HG03108 (cell line): ENCODE measurements around the gene PPARA.
"Not testable (repeated sequence)": the region's sequence is repeated elsewhere in the genome, so short reads cannot be mapped to it uniquely, and the experiment has no call there.

Experiments
- ATAC-seq: cut with Tn5 transposase; IDR thresholded peaks from one replicate; pipeline ENCODE4 v1.9.1; 2021; ENCODE audit warnings: moderate library complexity; ENCODE audit not compliant: unreplicated experiment

PPARA gene

DNA sequence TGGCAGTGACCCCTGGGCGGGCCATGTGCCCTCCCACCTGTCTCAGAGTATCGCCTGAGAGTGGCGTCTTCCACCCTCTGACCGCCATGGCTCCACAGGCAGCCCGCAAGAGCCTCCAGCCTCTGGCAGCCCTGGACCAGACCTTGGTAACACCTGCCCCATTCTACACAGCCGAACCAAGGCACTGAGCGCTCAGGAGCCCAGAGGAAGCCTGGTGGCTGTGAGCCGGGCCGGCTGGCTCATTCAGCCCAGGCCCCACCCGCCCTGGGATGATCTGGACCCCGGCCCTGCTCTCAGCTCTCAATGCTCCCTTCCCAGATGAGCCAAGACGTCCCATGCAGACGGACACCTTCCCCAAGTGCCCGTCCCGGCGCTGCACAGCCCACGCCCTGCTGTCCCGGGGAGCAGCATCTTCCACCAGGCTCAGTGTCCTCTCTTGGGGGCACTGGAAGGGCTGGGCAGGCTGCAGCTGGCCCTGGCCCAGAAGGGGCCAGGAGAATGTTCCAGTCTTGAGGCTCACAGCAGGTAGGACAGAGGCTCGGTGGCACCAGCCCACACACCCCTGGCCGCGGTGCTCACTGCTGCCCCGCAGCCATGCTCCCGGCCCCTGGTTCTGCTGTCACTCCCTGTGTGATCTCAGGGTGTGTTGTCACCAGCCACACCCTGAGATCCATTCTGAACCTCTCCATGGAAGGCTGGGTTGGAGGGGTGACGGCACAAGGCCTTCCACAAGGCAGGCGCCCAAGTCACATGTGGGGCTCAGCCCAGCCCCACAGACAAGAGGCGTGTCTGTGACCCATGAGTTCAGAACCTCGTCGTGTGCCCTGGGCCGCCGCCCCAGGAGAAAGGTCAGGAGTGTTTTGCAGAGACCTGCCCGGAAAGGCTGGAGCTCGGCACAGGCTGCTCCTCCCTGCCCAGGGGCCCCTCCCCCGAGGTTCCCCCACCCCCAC is 24.2 kb upstream of the PPARA start:
- no peak for ATAC-seq

DNA sequence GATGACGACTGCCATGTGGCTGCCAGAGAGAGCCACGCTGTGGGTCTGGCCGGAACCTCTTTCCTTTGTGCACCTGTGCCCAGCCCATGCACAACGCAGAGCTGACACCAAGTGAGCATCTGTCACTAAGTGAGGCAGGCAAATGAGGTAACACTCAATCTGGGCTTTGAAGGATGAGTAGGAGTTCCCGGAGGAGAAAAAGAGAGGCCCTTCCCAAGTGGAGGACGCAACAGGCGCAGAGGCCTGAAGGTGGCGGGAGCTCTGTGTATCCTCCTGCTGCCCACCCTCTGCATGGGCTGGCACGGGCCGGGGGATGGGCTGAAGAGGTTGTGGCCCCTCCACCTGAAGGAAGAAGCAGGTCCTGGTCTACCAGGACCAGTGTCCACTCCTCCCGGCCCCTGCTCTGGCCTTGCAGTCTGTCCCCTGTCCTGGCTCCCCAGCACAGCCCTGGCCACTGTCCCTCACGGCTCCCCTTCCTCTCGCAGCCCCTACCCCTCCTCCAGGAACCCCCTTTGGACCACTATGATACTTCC is 23.4 kb upstream of the PPARA start:
- no peak for ATAC-seq

DNA sequence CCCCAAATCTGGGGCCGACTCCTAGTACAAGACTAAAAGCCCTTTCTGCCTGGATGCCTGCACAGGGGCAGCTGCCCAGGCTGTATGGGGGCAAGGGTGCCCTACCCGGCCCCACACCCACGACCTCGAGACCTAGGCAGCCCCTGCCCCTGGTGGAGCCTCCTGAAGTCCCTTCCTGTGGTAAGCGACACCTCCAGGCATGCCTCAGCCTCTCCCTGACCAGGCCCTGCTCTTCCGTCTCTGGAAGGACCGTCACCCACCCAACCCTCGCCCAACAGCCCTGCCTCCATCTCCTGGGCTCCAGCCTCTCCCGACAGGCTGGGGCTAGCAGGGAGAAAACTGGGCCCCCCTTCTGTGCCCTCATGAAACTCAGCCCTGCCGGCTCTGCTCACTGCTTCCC is 22.8 kb upstream of the PPARA start:
- no peak for ATAC-seq

DNA sequence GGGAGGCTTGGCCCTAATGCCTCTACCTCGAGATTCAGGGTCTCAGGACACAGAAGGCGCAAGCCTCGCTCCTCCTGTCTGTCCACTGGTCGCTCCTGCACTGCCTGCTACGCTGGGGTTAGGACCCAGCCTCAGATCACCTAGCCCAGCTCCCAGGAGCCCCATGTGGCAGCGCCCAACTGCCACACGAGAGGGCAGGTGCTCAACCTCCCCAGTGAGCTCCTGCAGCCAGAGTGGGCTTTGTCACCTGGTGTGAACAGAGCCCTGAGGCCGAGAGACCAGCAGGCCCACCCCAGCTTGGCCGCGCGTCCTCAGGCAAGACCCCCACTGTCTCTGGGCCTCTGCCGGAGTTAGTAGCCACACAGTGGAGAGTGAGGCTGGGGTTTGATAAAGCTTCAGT is 21.7 kb upstream of the PPARA start:
- ATAC-seq: no peak

DNA sequence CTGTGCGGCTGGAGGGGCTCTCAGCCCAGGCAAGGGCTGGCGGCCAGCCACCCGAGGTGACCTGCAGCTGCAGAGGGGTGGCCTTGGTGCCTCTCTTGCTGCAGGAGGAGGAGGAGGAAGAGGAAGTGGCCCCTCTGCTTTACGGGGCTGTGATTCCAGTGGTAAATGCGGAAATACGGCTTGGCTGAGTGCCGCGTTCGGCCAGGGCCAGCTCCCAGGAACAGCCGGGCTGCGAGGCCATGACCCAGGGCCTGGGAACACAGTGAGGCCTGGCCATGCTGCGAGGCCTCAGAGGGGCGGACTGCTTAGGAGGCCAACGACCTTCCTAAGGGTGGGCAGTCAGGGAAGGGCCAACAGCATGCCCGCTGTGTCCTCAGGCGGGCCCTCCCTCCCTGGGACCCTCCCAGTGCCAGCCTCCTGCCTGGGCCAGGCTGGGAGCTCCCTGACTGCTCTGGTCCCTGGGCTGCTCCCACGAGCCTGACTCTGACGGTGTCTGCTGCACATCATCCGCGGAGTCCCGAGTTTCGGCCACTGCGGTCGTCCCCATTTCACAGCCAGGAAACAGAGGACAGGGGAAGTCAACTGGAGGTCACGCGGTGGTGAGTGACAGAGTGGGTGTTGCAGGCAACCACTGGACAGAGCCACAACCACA is 20.8 kb upstream of the PPARA start:
- no peak for ATAC-seq

DNA sequence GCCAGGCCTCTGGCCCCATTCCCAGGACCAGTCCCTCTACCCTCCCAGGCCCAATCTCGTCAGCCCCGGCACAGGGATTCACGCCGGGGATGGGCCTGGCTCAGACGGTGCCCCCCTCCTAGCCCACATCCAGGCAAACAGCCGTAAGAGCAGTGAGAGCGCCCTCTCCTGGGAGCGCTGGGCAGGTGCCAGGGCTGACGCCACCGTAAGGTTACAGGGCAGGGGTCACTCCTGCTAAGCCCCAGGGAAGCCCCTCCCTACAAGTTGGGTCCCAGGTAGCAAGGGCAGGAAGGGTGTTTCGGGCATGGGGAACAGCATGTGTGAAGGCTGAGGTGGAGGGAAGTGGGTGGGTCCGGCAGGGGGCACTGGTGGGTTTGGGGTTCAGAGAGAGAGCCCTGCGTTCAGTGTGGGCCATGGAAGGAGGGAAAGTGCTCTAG is 19.2 kb upstream of the PPARA start:
- ATAC-seq: no peak

DNA sequence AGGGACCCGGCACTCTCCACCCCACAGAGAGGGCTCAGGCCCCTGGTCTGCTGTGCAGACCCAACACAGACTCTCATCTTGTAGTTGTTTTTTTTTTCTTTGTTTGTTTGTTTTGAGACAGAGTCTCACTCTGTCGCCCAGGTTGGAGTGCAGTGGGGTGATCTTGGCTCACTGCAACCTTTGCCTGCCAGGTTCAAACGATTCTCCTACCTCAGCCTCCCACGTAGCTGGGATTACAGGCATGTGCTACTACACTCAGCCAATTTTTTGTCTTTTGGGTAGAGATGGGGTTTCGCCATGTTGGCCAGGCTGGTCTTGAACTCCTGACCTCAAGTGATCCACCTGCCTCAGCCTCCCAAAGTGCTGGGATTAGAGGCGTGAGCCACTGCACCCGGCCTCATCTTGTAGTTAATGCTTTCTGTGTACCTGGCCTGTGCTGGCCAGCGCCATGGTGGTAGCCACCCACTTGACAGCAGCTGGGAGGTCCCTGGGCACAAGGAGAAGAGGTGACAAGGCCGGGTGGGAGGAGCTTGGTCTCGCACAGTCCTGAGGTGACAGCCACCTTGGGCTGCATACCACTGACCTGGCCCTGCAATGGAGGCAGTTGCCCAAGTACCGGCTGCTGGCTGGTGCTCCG is 18.0 kb upstream of the PPARA start:
- ATAC-seq: not testable (repeated sequence)

DNA sequence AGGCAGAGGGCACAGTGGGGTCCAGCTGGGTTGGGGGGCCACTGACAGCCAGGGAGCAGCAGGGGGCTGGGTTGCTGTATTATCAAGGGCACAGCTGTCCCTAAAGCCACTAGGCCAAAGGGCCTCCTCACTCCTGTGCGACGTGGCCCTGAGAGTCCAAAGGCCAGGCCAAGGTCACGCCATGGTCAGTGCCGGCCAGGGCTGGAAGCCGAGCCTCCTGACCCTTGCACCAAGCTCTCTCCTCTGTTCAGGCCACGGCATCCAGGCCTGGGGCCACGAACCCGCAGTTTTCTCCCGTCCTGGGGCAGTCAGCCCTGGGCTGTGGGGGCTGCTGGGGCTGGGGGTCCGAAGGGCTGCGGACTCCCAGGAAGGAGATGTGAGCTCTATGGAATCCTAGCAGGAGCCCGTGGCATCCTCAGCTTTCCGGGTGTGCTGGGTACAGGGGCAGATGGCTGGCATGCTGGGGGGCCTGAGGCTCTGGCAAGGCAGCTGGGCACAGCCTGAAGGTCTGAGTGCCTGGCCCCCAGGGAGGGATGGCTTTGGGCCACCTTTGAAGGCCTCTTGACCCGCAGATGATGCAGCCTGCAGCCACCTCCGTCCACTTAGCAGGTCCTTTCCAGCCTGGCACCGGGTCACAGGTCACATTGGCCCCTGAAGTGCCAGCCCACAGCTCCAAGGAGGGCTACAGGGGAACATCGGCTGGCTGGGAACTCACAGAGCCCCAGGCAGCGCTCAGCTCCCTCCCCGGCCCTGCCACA is 17.3 kb upstream of the PPARA start:
- ATAC-seq: no peak

DNA sequence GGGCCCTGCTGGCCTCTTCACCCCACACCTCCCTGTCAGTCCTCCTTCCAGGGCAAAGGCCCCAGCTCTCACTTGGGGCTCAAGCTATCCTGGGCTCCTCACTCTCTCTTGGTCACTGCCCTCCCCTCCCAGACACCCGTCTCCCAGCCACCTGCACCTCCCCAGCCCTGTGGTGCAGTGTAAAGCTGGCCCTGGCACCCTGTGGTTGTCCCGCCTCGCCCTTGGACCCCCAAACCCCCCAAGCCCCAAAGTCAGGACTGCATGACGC is 16.8 kb upstream of the PPARA start:
- ATAC-seq: no peak

DNA sequence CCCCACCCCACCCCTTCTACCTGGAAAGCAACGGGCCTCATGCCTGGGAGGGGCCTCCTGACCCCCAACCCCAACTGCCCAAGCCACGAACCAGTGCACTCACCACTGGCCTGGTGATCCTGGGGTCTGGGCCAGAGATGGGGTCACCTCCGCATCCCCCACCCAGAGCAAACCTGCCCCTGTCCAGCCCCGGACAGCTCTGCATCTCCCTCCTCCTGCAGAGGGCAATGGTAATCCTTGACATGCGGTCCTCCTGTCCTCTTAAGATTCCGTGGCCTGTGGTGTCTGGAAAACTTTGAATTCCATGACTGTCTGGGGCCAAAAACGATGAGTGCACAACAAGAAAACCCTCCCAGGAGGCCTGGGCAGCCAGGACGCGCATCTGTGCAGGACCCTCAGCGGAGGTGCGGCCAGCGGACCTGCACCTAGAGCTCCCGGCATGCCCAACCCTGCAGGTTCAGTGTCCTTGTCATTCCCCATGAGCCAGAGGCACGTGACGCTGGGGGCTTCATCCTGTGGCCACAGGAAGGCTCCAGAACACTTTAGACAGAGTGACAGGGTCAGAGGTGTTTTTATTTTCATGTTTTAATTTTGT is 16.1 kb upstream of the PPARA start:
- ATAC-seq: no peak

DNA sequence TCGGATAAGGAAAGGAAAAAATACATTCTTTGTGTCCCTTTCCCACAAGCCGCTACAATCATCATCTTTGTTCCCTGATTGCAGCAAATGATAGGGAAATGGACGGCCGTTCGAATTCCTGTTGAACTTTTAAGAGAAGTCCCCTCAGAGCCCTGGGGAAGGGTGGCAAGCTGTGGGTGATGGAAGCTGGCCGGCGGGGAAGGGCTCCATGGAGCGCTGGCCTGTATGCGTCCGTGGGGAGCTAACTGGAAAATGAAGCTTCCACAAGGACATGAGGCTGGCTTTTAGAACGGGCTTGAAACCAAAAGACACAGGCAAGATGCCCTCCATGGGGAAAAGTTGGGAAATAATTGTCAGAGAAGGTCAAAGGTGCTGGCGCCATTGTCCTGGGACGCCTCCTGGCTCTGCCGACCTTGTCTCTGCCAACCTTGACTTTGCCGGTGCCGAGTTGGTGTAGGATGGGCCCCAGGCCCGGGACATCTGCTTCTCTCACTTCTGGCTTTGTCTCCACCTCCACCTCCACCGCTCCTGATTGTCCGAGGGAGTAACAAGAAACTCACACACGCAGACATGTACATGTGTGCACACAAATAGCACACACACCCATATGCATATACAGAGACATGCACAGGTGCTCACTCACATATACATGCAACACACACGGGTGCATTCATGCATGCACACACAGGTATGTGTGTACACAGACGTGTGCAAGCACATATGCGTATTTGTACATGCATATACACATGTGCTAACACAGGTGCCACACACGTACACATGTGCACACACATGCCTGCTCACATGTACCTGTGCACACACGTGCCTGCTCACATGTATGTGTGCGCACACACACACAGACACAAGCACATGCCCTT is 14.5 kb upstream of the PPARA start:
- ATAC-seq: no peak

DNA sequence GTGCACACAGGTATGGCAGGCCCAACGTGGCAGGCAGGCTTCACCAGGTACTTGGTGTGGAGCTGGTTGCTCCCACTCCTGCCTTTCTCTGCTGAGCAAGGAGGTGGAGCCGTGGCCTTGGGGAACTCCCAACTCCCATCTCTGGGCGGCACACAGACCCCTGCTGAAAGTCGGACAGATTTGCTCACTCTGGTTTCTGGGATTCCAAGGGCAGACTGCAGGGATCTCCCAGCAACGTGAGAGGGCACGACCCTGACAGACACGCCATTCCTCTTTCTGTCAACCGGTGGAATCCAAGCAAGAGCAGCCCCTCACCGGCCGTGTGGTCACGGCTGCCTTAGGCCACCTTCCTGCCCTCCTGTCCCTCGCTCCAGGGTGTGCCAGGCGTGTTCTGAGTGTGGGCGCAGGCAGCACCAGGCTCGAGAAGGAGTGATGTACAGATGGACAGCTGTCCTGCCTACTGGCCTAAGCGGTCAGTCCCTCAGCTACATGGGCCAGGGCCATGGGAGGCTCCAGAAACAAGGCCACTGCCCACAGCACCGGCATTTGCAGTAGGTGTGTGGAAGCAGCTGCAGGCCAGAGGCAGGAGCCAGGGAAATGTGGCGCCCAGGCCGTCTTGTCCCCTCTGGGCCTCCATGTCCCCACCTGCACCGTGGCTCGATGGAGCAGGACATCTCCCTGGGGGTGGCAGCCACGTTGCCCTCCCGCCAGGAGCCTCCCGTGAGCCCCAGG is 13.7 kb upstream of the PPARA start:
- ATAC-seq: no peak

DNA sequence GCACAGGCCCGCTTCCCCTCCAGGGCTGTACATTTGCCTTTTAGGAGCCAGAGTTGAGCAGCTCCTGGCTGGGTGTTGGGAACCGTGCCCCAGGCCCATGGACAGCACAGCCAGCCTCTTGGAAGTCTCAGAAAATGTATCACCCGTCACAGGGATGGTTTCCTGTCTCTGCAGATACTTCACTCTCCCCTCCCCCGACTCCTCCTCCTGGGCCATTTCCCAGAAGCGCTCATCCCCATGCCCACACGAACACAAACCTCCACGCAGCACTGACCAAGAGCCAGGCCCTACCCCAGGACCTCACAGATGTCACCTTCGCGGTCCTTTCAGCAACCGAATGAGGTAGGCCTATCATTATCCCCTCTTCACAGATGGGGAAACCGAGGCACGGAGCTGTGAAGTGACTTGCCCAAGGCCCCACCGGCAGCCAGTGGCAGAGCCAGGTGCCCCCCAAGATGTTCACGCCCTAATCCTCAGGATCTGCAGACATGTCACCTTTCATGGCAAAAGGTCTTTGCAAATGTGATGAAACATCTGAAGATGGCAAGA is 13.0 kb upstream of the PPARA start:
- ATAC-seq: no peak

DNA sequence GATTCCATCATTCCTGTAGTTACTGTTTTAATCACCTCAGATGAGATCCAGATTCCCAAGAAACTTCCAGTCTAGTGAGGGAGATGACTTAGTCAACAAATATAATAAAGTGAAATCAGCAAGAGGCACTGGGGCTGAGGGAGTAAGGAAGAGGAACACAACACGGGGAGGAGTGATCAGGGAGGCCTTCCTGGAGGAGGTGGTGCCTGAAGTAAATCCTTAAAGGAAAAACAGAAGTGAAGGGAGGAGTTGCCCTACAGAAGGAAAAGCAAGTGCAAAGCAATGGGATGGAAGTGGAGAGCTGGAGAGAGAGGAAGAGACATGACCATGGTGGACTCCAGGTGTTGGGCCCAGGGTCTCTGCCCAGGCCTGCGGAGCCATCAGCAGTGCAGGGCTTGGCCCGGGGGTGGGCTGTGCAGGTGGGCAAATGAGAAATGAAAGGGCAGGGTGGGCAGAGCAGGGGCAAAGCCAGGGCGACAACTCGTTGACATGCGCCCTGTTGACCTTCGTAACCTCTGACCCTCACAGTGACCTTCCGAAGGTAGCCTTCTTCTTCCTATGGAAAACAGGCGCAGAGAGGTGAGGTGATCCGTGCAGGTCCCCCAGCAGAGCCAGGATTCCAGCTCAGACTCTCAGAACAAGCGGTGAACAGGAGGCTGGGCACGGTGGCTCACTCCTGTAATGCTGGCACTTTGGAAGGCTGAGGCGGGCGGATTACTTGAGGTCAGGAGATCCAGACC is 12.1 kb upstream of the PPARA start:
- ATAC-seq: no peak

DNA sequence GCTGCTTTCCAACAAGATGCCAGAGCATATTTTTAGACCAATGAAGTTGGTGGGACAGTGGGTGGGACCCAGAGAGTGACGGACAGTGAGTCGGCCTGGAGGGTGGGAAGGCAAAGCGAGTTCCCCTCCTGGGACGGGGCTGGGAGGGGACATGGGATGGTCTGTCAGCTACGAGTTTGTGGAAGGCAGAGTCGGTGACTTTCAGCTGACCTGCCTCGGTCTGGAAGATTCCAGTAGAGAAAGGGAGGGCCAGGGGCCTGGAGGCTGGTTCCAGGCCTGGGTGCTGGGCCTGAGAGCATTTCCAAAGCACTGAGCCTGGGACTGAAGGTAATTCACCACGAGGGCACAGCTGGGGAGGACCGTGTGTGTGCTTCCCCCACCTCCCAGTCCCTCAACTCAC is 10.9 kb upstream of the PPARA start:
- not testable (repeated sequence) for ATAC-seq

DNA sequence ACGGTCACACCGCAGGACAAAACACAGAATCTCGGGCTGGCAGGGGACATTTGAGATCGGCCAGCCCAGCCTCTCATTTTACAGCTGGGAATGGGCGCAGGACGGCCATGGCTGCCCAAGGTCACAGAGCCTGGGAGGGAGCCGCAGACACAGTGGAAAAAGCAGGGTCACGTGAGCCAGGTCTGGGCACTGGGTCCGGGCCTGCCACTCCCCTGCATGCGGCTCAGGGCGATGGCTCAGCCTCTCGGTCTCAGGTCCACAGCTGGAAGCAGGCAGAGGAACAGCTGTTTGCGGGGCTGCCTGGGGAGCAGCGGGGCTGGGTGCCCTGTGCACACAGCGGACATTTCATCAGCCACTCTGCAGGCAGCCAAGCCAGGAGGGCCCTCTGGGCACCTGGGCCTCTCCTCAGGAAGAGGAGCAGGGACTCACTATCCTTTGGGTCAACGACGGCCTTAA is 10.4 kb upstream of the PPARA start:
- no peak for ATAC-seq

DNA sequence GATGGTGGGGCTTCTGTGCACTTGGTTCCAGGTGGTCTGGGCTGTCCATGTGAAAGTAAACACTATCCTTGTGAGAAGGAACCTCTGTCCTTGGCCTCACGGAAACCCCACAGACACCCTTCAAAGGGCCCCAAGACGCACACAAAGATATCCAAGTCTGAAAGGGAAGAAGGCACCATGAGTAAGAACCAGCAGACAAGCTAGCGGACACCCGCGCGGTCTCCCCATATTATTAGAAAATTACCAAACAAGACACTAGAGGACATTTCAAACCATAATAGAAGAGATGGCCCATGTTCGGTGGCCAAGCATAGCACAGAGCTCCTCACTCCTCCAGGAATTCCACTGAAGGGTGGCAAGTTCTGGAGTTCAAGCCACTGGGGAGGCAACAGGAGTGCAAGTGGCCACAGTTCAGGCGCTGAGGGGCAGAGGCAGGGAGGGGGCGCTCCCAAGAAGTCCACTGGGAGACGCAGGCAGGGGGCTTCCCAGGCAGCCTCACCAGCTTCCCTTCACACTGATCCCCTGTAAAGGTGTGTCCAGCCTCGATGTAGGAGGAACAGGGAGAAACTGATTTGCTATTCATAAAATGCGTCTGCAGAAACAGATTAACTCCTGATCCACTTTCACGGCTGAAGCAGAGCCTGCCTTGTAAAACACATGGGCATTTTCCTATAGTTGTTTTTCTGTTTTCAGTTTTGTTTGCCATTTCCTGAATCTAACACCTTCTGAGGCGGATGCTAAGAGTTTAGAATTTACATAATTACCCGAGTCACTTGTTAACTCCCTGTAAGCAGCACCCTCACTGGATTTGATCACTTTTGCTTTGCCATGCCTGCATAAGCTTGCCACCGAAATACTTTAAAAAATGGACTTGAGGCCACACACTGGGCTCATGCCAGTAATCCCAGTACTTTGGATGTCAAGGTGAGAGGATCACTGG is 9.1 kb upstream of the PPARA start:
- no peak for ATAC-seq
